Gastrocnemius medialis (tissue), 4 donors: ENCODE measurements around the gene CKMT2. TPM values are rescaled to one million over a fixed set of nuclear protein-coding genes. Genes with fewer than 3 reads are reported as not detected.

Source experiments
- ATAC-seq, 2 donors: fragments of 150-250 bp; one replicate each; pipeline ENCODE4 v1.9.1; 2016
- DNase-seq, 2 donors: peaks; one replicate each; pipeline ENCODE4 v3.0.0-alpha.2; 2019
- H3K27ac ChIP-seq, 4 donors: fragments of 200-600 bp; sonication (generic); 1 replicate in 1 of 4; 2 replicates in 3 of 4; pipeline ENCODE4 v1.5.1; 2016 to 2018; ENCODE audit warnings: mild to moderate bottlenecking in 2 of 4, moderate library complexity in 1 of 4
- H3K27me3 ChIP-seq, 3 donors: fragments of 200-600 bp; sonication (generic) in 2 of 3; 1 replicate in 1 of 3; 2 replicates in 2 of 3; pipeline versions ENCODE4 v1.5.1 to v1.6.0; 2016 to 2019; ENCODE audit warnings: mild to moderate bottlenecking in 1 of 3, moderate library complexity in 1 of 3
- H3K36me3 ChIP-seq, 2 donors: fragments of 200-600 bp; sonication (generic) in 1 of 2; one replicate each; pipeline ENCODE4 v1.5.1; 2017 to 2018
- H3K4me1 ChIP-seq, 2 donors: fragments of 200-600 bp; sonication (generic) in 1 of 2; one replicate each; pipeline ENCODE4 v1.5.1; 2016 to 2017; ENCODE audit warnings: mild to moderate bottlenecking in 2 of 2
- H3K4me3 ChIP-seq, 4 donors: fragments of 200-600 bp; sonication (generic) in 3 of 4; 1 replicate in 1 of 4; 2 replicates in 3 of 4; pipeline ENCODE4 v1.5.1; 2016 to 2019; ENCODE audit warnings: mild to moderate bottlenecking in 2 of 4
- H3K9me3 ChIP-seq, 3 donors: fragments of 200-600 bp; sonication (generic) in 2 of 3; 1 replicate in 1 of 3; 2 replicates in 2 of 3; pipeline ENCODE4 v1.5.1; 2016 to 2019
- CTCF ChIP-seq, 5 experiments: fragments of 450-650 bp in 3 of 5; fragments of 200-600 bp in 2 of 5; sonication (generic) in 2 of 5; IDR thresholded peaks in 4 of 5; conservative IDR thresholded peaks in 1 of 5; 1 replicate in 4 of 5; 2 replicates in 1 of 5; pipeline ENCODE4 v1.5.1; 2016 to 2019; ENCODE audit warnings: antibody characterized with exemption in 5 of 5, mild to moderate bottlenecking in 3 of 5, moderate library complexity in 3 of 5
- POLR2A ChIP-seq, 2 donors: fragments of 450-650 bp; IDR thresholded peaks; one replicate each; pipeline ENCODE4 v1.6.1; 2017; ENCODE audit warnings: antibody characterized with exemption in 2 of 2, mild to moderate bottlenecking in 2 of 2, moderate library complexity in 2 of 2
- in situ Hi-C, 4 donors: fragments of 200-750 bp; cut with MboI; loops; one replicate each; pipeline versions ENCODE4 v1.15.0 to v1.8.0; 2017; ENCODE audit warnings: low sequenced_read_pairs in 4 of 4
- intact Hi-C: fragments of 100-400 bp; cut with DNase I; formaldehyde crosslinking; loops from one replicate; pipeline ENCODE4 v1.15.1; 2023; ENCODE audit warnings: low total_unique reads
- total RNA-seq, 4 donors: library from RNA; depleted of rRNA; stranded (reverse); fragments of >200 nt; gene quantifications; one replicate each; pipeline versions ENCODE4 v1.1.0 to v1.2.3, GENCODE V29; 2016

Gene CKMT2
- total RNA-seq, 4 donors from 2014 or later, result 550 to 1,114 (median 879) TPM

GRCh38 chr5:81315336-81315735, 82.2 kb downstream of the CKMT2 start:
- Histone ChIP-seq H3K27ac (no peak overlapping the region), H3K4me1 (no peaks in the 10 kb centered on the region), H3K4me3 (no peak overlapping the region), H3K9me3 (no peaks in the 10 kb centered on the region), H3K27me3 (no peaks in the 10 kb centered on the region), H3K36me3 (peaks cover 0 to 27% of the 10 kb centered on the region in 2 donors)
- TF ChIP-seq POLR2A (IDR thresholded peaks at IDR 0.05), result no peak
- TF ChIP-seq CTCF (IDR thresholded peaks at IDR 0.05 in 4 of 5, conservative IDR thresholded peaks at IDR 0.05 in 1 of 5), result no peak
- ATAC-seq, result no peak
- in situ Hi-C loops, result no loop called here
- DNase-seq, result no peak
- intact Hi-C loops, result no loop called here

- Histone ChIP-seq H3K4me3 (no peak overlapping the region), H3K27ac (no peak overlapping the region), H3K4me1 (no peaks in the 10 kb centered on the region), H3K36me3 (peaks cover 0 to 23% of the 10 kb centered on the region in 2 donors), H3K9me3 (no peaks in the 10 kb centered on the region), H3K27me3 (no peaks in the 10 kb centered on the region)
- TF ChIP-seq CTCF (IDR thresholded peaks at IDR 0.05 in 4 of 5, conservative IDR thresholded peaks at IDR 0.05 in 1 of 5) (no peak), POLR2A (IDR thresholded peaks at IDR 0.05) (no peak)
- DNase-seq, result no peak
- ATAC-seq, result no peak
- in situ Hi-C loops, result no loop called here
- intact Hi-C loops, result no loop called here
These were observed 82.7 kb downstream of the CKMT2 start for GRCh38 chr5:81315830-81316229.

Other genes with a start within 250 kb of the CKMT2 start
- gene ZCCHC9, start 68.3 kb downstream of the CKMT2 start, total RNA-seq, result 10 to 100 TPM in 3 of 4 donors, 1 to 10 TPM in 1; 8.0 to 15.7 (median 12.3) TPM
- under 1 TPM in 1 of 4 donors, not detected in 3; 0.53 TPM for gene ACOT12, start 160.8 kb downstream of the CKMT2 start, total RNA-seq